Vagina (tissue), 2 donors: ENCODE data around the gene CDK19. TPM values are rescaled to one million over a fixed set of nuclear protein-coding genes. Genes with fewer than 3 reads are reported as not detected.
"Not testable (repeated sequence)": the region's sequence is repeated elsewhere in the genome, so short reads cannot be mapped to it uniquely, and the experiment has no call there.

ENCODE experiments used
- DNase-seq, 2 donors: peaks; one replicate each; pipeline ENCODE4 v3.0.0-alpha.2; 2017; ENCODE audit errors: extremely low spot score in 2 of 2
- H3K27ac ChIP-seq: fragments of 200-600 bp; sonication (generic); one replicate; pipeline ENCODE4 v1.5.1; 2019
- H3K27me3 ChIP-seq: fragments of 200-600 bp; sonication (generic); one replicate; pipeline ENCODE4 v1.5.1; 2019
- H3K36me3 ChIP-seq, 2 donors: fragments of 200-600 bp; sonication (generic); one replicate each; pipeline ENCODE4 v1.5.1; 2017 to 2019
- H3K4me1 ChIP-seq: fragments of 200-600 bp; sonication (generic); one replicate; pipeline ENCODE4 v1.5.1; 2019
- H3K4me3 ChIP-seq, 2 donors: fragments of 200-600 bp; sonication (generic); 1 replicate in 1 of 2; 2 replicates in 1 of 2; pipeline ENCODE4 v1.5.1; 2016 to 2019
- H3K9me3 ChIP-seq: fragments of 200-600 bp; sonication (generic); one replicate; pipeline ENCODE4 v1.5.1; 2019
- POLR2A ChIP-seq, 2 donors: fragments of 450-650 bp; IDR thresholded peaks; one replicate each; pipeline ENCODE4 v1.6.1; 2017; ENCODE audit warnings: antibody characterized with exemption in 2 of 2, mild to moderate bottlenecking in 2 of 2, moderate library complexity in 2 of 2
- POLR2AphosphoS5 ChIP-seq, 2 donors: sonication (generic); formaldehyde crosslinking; IDR thresholded peaks; one replicate each; pipeline ENCODE4 v1.9.0; 2017; ENCODE audit warnings: antibody characterized with exemption in 2 of 2, mild to moderate bottlenecking in 2 of 2, low read depth in 1 of 2; ENCODE audit not compliant: insufficient read depth in 1 of 2
- intact Hi-C: fragments of 100-400 bp; cut with DNase I; formaldehyde crosslinking; loops from one replicate; pipeline ENCODE4 v1.15.1; 2023
- total RNA-seq: library from RNA; depleted of rRNA; stranded (reverse); fragments of >200 nt; gene quantifications from one replicate; pipeline ENCODE4 v1.2.3, GENCODE V29; 2016
- TF ChIP-seq, protein P1 (sequence below), 3 experiments: fragments of 450-650 bp in 2 of 3; fragments of 200-600 bp in 1 of 3; sonication (generic) in 1 of 3; IDR thresholded peaks; one replicate each; pipeline ENCODE4 v1.5.1; 2017 to 2019; ENCODE audit warnings: antibody characterized with exemption in 3 of 3, mild to moderate bottlenecking in 2 of 3, moderate library complexity in 2 of 3

CDK19 gene
- total RNA-seq, 1 donor from 2014 or later, result 10.6 TPM

DNA sequence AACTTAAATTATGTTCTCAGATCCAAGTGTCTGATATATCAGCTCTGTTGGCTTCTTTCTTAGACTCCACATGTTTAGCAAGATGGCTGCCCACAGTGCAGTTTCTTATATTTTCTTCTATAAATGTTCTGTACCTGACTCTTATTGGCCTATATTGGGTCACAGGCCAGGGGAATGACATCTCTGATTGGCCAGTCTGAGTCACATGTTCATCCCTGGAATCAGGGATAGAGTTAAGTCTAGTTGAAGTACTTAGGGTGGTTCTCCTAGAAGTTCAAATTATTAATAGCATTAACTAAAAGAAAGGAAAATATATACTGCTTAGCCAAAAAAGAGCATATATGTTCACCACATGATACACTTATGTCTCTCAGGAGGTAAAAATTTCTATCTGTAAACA, 233.6 kb downstream of the CDK19 start:
- TF ChIP-seq POLR2A (IDR thresholded peaks at IDR 0.05) (no peak), POLR2AphosphoS5 (IDR thresholded peaks at IDR 0.05; ENCODE audit: insufficient read depth in 1 of 2, low read depth in 1 of 2) (no peak)
- TF ChIP-seq, protein P1, sequence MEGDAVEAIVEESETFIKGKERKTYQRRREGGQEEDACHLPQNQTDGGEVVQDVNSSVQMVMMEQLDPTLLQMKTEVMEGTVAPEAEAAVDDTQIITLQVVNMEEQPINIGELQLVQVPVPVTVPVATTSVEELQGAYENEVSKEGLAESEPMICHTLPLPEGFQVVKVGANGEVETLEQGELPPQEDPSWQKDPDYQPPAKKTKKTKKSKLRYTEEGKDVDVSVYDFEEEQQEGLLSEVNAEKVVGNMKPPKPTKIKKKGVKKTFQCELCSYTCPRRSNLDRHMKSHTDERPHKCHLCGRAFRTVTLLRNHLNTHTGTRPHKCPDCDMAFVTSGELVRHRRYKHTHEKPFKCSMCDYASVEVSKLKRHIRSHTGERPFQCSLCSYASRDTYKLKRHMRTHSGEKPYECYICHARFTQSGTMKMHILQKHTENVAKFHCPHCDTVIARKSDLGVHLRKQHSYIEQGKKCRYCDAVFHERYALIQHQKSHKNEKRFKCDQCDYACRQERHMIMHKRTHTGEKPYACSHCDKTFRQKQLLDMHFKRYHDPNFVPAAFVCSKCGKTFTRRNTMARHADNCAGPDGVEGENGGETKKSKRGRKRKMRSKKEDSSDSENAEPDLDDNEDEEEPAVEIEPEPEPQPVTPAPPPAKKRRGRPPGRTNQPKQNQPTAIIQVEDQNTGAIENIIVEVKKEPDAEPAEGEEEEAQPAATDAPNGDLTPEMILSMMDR (IDR thresholded peaks at IDR 0.05), result no peak
- intact Hi-C loops, result no loop called here
- no peak for DNase-seq

DNA sequence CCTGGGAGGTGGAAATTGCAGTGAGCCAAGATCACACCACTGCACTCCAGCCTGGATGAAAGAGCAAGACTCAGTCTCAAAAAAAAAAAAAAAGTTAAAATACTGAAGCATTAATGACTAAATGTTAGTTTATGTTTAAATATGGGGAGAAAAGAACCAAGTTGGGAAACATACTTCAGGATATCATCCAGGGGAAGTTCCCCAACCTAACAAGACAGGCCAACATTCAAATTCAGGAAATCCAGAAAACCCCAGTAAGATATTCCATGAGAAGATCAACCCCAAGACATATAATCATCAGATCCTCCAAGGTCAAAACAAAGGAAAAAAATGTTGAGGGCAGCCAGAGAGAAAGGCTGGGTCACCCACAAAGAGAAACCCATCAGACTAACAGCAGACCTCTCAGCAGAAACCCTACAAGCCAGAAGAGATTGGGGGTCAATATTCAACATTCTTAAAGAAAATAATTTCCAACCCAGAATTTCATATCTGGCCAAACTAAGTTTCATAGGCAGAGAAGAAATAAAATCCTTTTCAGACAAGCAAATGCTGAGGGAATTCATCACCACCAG, 237.6 kb downstream of the CDK19 start:
- H3K27ac ChIP-seq, DNase-seq, intact Hi-C loops, H3K4me3 ChIP-seq, H3K9me3 ChIP-seq, H3K4me1 ChIP-seq, H3K27me3 ChIP-seq, H3K36me3 ChIP-seq: not testable (repeated sequence)

More for the DNA sequence above, 233.6 kb downstream of the CDK19 start:
- Histone ChIP-seq H3K4me1 (no peaks in the 10 kb centered on the region), H3K27ac (no peak overlapping the region), H3K9me3 (no peaks in the 10 kb centered on the region), H3K4me3 (no peak overlapping the region), H3K36me3 (no peaks in the 10 kb centered on the region), H3K27me3 (no peaks in the 10 kb centered on the region)

DNA sequence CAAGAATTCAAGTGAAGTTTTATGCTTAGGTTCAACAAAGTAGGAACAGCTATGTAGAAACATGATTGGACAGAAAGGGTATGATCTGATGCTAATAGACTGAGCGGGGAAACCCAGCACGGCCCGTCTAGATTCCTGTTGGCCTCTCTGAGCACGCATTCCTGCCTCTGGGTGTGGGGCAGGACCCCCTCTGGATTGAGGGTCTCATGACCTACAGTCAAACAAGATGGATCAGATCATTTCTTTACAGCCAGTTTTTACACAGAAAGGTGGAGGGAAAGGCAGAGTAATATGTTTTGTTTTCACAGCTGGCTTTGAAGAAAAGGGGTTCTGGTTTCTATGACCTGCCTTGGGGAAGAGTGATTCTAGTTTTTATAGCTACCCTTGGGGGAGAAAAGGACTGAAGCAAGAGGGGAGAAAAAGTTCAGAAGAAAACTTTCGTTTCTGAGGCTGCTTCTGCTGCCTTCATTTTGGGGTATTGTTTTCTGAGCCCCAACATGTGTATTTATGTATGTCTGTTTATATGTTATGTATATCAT, 239.3 kb downstream of the CDK19 start:
- TF ChIP-seq, protein P1 (IDR thresholded peaks at IDR 0.05), result no peak
- TF ChIP-seq POLR2A (IDR thresholded peaks at IDR 0.05) (no peak), POLR2AphosphoS5 (IDR thresholded peaks at IDR 0.05; ENCODE audit: insufficient read depth in 1 of 2, low read depth in 1 of 2) (no peak)
- H3K4me3 ChIP-seq, result no peak overlapping the region
- H3K4me1 ChIP-seq, result no peaks in the 10 kb centered on the region
- no peak overlapping the region for H3K27ac ChIP-seq
- DNase-seq, result no peak
- no peaks in the 10 kb centered on the region for H3K27me3 ChIP-seq
- no peaks in the 10 kb centered on the region for H3K36me3 ChIP-seq
- H3K9me3 ChIP-seq, result no peaks in the 10 kb centered on the region
- intact Hi-C loops, result no loop called here

DNA sequence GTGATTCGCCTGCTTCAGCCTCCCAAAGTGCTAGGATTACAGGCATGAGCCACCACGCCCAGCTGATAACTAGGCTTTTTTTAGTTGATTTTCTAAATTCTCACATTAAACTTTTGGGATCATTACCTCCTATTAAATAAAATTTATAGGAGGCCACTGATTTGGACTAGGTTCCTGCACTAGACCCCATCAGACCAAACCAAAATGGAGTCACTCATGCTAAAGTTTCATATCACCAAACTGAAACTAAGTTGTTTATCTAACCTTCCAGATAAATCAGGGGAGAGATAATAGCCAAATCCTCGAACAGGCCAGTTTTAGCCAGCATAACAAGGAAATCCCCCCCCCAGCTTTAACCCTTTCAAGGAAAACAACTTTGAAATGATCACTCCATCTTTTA, 240.5 kb downstream of the CDK19 start:
- TF ChIP-seq POLR2A (IDR thresholded peaks at IDR 0.05) (no peak), POLR2AphosphoS5 (IDR thresholded peaks at IDR 0.05; ENCODE audit: insufficient read depth in 1 of 2, low read depth in 1 of 2) (no peak)
- TF ChIP-seq, protein P1 (IDR thresholded peaks at IDR 0.05), result no peak
- no peak for DNase-seq
- Histone ChIP-seq H3K27me3 (no peaks in the 10 kb centered on the region), H3K4me1 (no peaks in the 10 kb centered on the region), H3K36me3 (no peaks in the 10 kb centered on the region), H3K4me3 (no peak overlapping the region), H3K9me3 (no peaks in the 10 kb centered on the region), H3K27ac (no peak overlapping the region)
- intact Hi-C loops, result no loop called here

DNA sequence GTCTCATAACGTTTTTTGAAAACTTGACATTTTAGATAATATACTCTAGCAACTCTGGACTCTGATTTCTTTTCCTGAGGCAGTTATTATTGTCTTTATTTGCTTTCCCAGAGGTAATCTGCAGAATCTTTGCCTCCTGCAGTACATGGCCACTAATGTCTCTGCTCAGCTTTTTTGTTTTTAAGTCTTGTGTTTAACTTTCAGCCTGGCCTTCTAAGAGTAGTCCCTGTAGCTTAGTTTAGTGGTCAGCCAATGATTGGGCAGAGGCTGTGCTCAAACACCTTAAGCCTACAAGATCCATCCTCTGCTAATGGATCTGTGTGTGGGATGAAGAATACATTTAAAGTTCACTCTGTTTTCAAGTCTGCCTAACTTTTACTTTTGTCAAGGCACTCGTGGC, 241.7 kb downstream of the CDK19 start:
- Histone ChIP-seq H3K4me3 (no peak overlapping the region), H3K27ac (no peak overlapping the region), H3K36me3 (no peaks in the 10 kb centered on the region), H3K4me1 (no peaks in the 10 kb centered on the region), H3K27me3 (no peaks in the 10 kb centered on the region), H3K9me3 (no peaks in the 10 kb centered on the region)
- no peak for DNase-seq
- TF ChIP-seq, protein P1 (IDR thresholded peaks at IDR 0.05), result no peak
- TF ChIP-seq POLR2AphosphoS5 (IDR thresholded peaks at IDR 0.05; ENCODE audit: insufficient read depth in 1 of 2, low read depth in 1 of 2), result no peak
- no peak for TF ChIP-seq POLR2A (IDR thresholded peaks at IDR 0.05)
- intact Hi-C loops, result no loop called here
